GM11168 (cell line): ENCODE measurements around the gene PROSER2.

ENCODE experiments used
- in situ Hi-C: fragments of 300-500 bp; cut with MboI; formaldehyde crosslinking; loops from one replicate; pipeline ENCODE4 v1.12.0; 2022; ENCODE audit warnings: low sequenced_read_pairs; ENCODE audit not compliant: unreplicated experiment

PROSER2 gene

GRCh38 chr10:11861811-11862428, 38.8 kb downstream of the PROSER2 start:
- in situ Hi-C loops: no loop called here

GRCh38 chr10:11863353-11864109, 40.4 kb downstream of the PROSER2 start:
- in situ Hi-C loops: no loop called here

DNA sequence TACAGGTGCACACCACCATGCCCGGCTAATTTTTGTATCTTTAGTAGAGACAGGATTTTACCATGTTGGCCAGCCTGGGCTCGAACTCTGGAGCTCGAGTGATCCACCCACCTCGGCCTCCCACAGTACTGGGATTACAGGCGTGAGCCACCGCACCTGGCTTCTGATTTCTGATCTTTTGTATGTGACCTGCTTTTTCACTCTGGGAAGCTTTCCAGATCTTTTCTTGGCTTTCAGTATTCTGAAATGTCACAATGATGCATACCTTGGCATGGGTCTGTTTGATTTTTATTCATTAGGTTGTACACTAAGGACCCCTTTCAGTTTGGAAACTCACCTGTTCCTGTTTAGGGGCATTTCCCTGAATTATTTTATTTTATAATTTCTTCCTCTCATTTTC, 41.6 kb downstream of the PROSER2 start:
- in situ Hi-C loops: no loop called here

DNA sequence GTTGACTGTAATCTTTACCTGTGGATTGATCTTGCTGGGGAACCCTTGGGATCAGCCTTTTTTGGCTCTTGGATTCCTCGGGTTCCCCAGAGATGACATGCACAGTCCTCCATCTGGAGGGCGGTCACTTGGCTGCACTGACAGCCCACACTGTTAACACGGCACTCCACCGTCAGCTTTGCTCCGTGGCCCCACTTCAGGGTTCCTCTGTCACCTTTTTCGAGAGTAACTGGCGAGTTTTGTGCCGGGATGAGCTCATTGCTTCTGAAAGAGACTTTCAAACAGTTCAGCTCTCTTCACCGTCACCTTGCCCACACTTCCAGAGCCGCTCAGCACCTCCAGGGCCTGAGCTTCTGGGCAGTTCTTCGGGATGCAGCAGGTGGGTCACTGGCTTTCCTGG, 42.4 kb downstream of the PROSER2 start:
- in situ Hi-C loops: no loop called here

DNA sequence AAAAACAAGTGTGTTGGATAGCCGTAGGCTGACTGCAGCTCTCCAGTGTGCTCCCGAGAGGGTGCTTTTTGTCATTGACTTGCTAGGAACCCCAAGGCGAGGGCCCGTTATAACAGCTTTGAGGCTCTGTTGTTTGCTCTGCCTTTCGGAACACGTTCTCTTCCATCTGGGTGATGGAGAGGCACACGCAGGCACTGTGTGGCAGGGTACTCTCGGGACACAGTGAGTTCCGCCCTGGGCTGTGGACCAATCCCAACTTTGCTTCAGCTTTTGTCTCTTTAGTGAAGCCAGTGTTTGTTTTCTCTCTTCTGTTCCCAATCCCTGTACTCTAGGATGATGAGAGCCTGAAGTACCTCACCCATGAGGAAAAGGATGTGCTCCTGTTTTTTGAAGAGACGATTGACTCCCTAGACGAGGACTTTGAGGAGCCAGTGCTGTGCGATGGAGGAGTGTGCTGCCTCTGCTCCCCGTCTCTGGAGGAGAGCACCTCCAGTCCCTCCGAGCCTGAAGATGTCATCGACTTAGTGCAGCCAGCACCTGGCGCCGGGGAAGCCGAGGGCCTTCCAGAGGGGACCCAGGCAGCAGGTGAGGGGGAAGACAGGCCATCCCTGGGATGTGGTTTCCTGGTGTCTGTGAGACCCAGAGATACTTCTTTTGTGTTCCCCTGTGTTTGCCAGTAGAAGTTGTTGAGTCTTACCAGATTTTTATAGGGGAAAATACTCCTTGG, 43.2 kb downstream of the PROSER2 start:
- in situ Hi-C loops: no loop called here

GRCh38 chr10:11869219-11869618, 46.1 kb downstream of the PROSER2 start:
- in situ Hi-C loops: no loop called here

GRCh38 chr10:11869743-11870460, 46.7 kb downstream of the PROSER2 start:
- in situ Hi-C loops: no loop called here

- in situ Hi-C loops: no loop called here
These were observed 47.3 kb downstream of the PROSER2 start for GRCh38 chr10:11870461-11870780.

- in situ Hi-C loops: no loop called here
These were observed 47.8 kb downstream of the PROSER2 start for GRCh38 chr10:11870900-11871400.

DNA sequence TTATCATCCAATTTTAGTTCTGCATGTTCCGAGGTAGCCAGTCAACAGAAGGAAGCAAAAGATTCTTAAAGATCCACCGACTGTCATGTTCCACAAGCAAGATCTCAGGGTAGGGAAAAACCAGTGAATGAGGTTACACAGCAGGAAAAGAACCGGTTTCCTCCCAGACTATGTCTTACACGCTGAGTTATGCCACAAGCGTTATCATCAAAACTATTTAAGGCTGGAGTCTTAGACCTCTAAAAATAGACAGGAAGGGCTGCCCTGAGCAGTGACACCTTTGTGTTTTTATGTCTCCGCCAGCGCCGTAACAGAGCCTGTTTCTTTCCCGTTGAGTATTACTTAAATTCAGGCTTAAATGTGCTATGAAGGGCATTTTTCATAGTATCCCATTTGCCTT, 48.3 kb downstream of the PROSER2 start:
- in situ Hi-C loops: no loop called here

GRCh38 chr10:11874568-11875493, 51.7 kb downstream of the PROSER2 start:
- in situ Hi-C loops: no loop called here

- in situ Hi-C loops: no loop called here
These were observed 52.5 kb downstream of the PROSER2 start for GRCh38 chr10:11875494-11876281.

- in situ Hi-C loops: no loop called here
These were observed 53.2 kb downstream of the PROSER2 start for GRCh38 chr10:11876324-11876723.

DNA sequence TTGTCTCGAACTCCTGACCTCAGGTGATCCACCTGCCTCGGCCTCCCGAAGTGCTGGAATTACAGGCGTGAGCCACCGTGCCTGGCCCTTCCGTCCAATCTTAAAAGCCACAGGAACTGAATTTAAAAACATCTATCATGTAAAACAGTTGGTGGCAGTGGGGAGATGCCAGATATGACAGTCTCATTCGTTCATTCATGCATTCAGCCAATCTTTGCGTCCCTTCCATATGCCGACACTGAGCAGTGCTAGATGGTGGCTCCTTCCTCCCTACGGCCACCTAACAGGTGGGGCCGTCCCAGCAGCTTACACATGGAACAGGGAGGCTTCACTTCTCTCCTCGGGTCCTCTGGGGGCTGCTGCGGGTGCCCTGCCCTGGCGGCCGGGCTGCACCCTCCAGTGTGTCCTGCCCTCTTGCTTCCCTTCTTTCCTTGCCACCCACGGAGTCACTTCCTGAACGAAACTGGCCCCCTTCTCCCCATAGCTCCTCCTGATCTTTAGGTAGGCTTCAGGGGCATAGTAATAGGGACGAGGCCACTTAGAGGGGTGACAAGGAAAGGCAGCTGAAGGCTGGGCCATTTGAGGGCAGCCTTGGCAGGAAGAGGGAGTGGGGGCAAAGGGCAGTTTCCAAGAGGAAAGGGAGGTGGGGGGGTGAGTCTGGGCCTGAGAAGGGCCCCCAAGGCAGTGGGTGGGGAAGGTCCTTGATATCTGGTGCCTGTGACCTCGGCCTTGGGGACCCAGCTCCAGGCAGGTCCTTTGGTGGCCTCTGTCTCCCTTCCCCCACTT, 53.8 kb downstream of the PROSER2 start:
- in situ Hi-C loops: no loop called here

- in situ Hi-C loops: no loop called here
These were observed 54.4 kb downstream of the PROSER2 start for GRCh38 chr10:11877591-11877905.

DNA sequence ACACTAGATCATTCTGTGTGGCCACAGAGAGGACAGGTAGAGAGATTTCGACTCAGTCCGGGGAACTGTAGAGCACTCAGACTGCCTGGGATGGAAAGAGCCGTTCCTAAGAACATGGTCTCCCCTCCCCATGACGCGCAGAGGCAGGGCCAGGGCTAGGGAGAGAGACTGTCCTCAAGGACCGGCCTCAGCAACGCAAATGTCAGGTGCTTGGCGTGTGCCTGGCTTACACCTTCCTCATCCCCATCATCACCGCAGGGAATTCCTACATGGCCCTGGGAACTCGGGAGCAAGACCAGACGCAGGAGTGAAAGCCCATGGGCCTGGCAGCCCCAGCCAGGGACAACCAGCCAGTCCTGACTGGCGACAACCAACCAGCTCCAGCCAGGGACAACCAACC, 55.6 kb downstream of the PROSER2 start:
- in situ Hi-C loops: no loop called here

DNA sequence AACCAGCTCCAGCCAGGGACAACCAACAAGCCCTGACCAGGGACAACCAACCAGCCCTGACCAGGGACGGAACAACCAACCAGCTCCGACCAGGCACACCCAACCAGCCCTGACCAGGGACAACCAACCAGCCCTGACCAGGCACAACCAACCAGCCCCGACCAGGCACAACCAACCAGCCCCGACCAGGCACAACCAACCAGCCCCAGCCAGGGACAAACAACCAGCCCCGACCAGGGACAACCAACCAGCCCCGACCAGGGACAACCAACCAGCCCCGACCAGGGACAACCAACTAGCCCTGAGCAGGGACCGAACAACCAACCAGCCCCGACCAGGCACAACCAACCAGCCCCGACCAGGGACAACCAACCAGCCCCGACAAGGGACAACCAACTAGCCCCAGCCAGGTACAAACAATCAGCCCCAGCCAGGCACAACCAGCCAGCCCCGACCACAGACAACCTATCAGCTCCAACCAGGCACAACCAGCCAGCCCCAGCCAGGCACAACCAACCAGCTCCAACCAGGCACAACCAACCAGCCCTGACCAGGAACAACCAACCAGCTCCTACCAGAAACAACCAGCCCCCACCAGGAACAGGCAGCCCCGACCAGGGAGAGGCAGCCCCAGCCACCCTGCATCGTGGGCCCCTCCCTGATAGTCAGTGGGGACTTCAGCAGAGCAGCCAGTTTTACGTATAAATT, 56.4 kb downstream of the PROSER2 start:
- in situ Hi-C loops: no loop called here
